AG08395 (cell line): Measurements from ENCODE around the gene TRIM27.
"Not testable (repeated sequence)": the region's sequence is repeated elsewhere in the genome, so short reads cannot be mapped to it uniquely, and the experiment has no call there.

Experiments used
- DNase-seq: peaks from one replicate; pipeline ENCODE4 v3.0.0; 2012; ENCODE audit warnings: mixed read lengths, low spot score

TRIM27 gene

GRCh38 chr6:28941684-28942448 lies 18.1 kb upstream of the TRIM27 start:
- peak; percentile 43 for DNase-seq

DNA sequence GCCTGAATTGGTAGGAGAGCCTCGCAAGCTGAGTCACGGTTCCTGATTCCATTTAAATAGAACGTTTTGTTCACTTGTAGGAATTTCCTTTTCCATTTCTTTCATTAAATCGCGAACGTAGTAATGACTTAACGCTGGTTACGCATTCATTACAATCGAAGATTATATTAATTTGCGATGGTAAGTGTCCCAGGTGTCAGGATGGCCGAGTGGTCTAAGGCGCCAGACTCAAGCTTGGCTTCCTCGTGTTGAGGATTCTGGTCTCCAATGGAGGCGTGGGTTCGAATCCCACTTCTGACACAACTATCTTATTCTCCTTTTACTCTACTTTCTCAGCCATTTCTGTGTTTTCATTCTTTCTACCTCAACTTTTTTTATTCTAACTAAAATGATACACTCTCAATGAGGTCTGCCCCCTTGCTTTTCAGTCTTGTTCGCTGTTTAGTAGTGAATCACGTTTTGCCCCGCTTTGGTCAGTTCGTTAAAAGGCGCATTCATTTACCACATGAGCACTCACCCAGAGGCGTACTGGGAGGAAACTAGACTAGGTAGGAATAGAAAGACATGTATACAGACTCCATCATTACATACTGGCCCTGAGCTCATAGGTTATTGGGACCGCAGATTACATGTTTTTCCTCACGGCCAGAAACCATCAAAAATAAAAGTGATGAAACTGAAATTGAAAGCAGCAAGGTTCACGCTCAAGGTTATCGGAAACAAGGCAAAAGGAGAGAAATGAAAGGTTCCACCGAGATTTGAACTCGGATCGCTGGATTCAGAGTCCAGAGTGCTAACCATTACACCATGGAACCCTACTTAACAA lies 17.3 kb upstream of the TRIM27 start:
- peak; percentile 58 for DNase-seq

DNA sequence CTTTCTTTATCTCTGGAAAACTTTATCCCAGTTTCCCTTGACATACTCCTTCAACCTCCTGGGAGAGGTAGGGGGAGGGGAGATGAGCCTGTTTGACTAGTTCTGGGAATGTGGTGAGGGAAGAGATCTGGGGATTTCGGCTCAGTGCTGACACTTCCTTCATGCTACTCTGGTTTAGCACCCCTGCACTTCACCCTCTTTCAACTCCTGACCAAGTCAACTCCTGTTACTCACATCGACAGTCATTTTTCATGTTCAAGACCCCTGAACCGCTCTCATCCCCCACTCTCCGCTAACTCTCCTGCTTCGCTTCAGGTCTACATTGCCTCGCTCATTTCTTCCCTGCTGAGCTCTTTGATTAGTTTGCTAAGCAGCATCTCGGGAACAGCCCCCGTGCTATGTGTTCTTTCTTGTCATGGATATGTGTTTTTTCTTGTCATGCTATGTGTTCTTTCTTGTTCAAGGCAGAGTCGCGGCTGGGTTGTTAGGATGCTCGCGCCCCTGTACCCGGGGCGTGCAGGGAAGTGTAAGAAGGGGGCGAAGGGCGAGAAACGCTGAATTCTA lies 16.6 kb upstream of the TRIM27 start:
- peak; percentile 27 for DNase-seq

- DNase-seq, result no peak
Observed at GRCh38 chr6:28933069-28933468, 9.3 kb upstream of the TRIM27 start.

DNA sequence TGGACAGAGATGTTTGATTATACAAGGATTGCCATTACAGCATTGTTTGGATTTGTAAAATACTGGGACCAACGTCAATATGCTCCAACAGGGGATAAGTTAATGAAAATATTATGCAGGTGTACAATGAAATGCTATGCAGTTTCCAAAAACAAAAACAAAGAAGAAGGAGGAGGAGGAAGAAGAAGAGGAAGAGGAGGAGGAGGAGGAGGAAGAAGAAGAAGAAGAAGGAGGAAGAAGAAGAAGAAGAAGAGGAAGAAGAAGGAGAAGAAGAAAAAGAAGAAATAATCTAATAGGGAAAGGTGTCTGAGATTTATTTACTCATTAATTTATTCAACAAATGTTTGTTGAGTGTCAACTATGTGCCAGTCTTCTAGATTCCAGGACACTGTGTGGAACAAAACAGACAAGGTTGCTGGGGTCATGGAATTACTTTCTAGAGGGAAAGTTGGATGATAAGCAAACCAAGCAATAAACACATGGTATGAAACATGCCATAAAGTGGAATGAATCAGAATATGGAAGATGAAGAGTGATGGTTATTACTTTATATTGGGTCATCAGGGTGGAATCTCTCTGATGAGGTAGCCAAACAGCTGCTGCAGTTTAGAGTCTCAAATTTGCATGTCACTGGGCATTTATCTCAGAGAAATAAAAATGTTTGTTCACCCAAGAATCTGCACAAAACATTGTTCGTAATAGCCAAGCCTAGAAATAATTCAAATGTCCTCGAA lies 6.3 kb upstream of the TRIM27 start:
- peak; percentile 48 for DNase-seq

DNA sequence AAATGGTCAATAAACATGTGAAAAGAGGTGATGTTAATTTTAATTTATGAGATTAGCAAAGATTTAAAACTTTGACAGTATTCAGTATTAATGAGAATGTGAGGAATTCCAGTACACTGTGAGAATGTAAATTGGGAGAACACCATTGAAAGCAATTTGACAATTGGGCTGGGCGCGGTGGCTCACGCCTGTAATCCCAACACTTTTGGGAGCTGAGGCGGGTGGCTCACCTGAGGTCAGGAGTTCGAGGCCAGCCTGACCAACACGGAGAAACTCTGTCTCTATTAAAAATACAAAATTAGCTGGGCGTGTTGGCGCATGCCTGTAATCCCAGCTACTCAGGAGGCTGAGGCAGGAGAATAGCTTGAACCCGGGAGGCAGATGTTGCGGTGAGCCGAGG lies 5.6 kb upstream of the TRIM27 start:
- DNase-seq, result not testable (repeated sequence)

- no peak for DNase-seq
Observed at GRCh38 chr6:28927846-28928245, 4.1 kb upstream of the TRIM27 start.

DNA sequence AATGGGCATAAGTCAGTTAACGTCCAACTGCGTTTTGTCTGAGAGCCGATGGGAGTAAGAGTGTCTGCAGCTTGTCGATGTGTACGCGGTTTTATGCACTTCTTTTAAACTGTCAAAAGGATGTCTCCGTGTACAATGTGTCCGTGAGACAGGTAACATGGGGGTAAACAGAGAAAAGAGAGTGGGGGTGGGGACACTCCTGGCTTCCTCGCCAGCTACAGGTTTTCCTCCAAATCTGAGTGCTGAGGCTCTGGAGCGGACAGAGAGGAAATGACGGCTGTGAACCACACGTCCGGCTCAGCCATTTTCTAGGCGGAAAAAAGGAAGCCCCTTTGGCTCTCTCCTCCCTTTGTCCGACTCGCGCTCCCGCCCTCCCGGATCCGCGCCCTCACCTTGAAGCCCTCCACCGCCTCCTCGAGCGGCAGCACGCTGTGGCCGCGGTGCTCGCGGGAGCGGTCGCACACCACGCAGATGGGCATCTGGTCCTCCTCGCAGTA lies 916 bp downstream of the TRIM27 start:
- peak; percentile 28 for DNase-seq

DNA sequence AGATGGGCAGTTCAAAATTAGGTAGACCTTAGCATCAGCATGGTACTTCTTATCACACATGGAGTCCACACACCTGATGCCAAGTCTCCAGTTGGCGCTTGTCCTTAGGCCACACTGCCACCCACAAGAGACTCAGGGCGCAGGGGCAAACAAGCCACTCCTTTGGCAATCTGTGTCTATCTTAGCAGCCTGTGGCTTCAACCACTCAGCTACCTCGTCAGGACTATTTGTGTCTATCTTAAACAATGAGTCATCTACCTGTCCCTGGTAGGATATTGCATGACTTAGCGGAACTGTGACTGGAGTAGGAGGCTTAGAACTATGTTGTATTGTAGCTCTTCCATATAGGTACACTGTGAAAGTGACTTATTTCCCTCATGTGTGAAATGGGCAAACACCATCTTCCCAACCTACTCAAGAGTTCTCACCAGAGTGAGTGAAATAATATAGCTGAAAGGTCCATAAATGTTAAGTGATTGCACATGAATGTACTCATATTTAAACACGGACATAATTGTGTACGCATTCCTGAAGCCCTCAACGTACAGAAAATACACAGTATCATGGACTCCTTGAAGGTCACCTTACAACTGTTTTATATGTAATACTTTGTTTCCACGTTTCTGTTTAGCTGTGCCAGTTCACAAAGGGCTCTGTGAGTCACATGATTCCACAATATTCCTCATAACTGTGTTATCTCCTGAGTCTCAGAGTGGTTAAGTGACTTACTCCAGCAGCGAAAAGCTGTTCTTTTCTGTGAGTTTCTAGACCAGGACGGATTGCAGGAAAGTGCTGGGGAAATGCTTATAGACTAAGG lies 1.6 kb downstream of the TRIM27 start:
- DNase-seq, result peak; percentile 29

GRCh38 chr6:28920281-28920680 lies 3.5 kb downstream of the TRIM27 start:
- no peak for DNase-seq

GRCh38 chr6:28914941-28915340 lies 8.8 kb downstream of the TRIM27 start:
- DNase-seq, result no peak

GRCh38 chr6:28910901-28911690 lies 12.7 kb downstream of the TRIM27 start:
- DNase-seq, result no peak

- DNase-seq, result no peak
Observed at GRCh38 chr6:28907394-28907793, 16.4 kb downstream of the TRIM27 start.

- DNase-seq, result no peak
Observed at GRCh38 chr6:28906669-28907068, 17.1 kb downstream of the TRIM27 start.

DNA sequence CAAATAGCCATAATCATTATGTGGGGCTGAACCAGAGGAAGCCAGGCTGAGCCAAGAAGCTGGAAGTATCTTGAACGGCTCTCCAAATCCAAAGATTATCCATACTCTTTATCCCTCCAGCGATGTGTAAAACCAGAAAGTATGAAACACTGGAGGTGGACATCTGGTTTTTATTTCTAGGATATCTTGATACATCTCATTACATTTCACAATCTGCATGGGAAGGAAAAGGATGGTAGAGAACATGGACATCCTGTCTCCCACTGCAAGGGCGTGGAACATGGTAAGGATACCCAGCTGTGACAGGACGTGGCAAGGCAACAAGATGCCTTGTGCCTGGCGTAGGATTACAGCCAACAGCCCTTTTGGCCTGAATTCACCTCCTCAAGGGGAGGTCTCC lies 20.1 kb downstream of the TRIM27 start:
- DNase-seq, result no peak

DNA sequence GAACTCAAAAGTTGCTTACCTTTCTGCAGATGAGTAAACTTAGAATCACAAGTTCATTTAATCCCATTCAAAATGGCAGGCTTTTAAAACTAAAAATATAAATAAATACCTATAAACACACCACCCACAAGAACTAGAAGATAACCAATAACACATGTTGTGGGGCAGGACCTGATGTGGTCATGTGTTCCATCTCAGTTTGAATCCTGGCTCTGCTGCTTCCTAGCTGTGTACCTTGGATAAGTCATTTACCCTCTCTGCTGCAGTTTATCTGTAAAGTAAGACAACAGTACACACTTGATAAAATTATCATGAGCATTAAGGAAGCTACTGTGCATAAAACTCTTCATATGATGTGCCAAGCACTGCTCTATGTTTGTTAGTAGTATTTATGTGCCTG lies 22.0 kb downstream of the TRIM27 start:
- DNase-seq, result no peak

GRCh38 chr6:28900577-28901256 lies 23.1 kb downstream of the TRIM27 start:
- DNase-seq, result no peak

- no peak for DNase-seq
Observed at GRCh38 chr6:28898710-28898965, 25.1 kb downstream of the TRIM27 start.

- no peak for DNase-seq
Observed at GRCh38 chr6:28897369-28897745, 26.4 kb downstream of the TRIM27 start.
